Bronchial epithelial cell (primary cell): ENCODE measurements around the gene AOPEP. TPM values are rescaled to one million over a fixed set of nuclear protein-coding genes. Genes with fewer than 3 reads are reported as not detected.

Experiments
- DNase-seq: peaks from one replicate; pipeline ENCODE4 v3.0.0-alpha.2; 2010; ENCODE audit warnings: low read depth
- FAIRE-seq: peaks from 2 replicates; lab custom pipeline; 2011; peaks lifted over from hg19 to GRCh38; lab: Jason Lieb, UNC
- H3K27me3 ChIP-seq: 2 replicates; pipeline ENCODE4 v1.5.1; 2011; ENCODE audit warnings: low read length; ENCODE audit not compliant: control insufficient read depth, insufficient read depth
- H3K36me3 ChIP-seq: 2 replicates; pipeline ENCODE4 v1.5.1; 2011; ENCODE audit warnings: low read length; ENCODE audit not compliant: control insufficient read depth, insufficient read depth
- H3K4me3 ChIP-seq: 2 replicates; pipeline ENCODE4 v1.5.1; 2011; ENCODE audit warnings: mild to moderate bottlenecking, low read depth, low read length, control low read depth
- CTCF ChIP-seq: IDR thresholded peaks from 2 replicates; pipeline ENCODE4 v1.5.1; 2011; ENCODE audit warnings: mild to moderate bottlenecking, moderate library complexity, low read length, control low read depth, inconsistent platforms; ENCODE audit not compliant: insufficient read depth, severe bottlenecking
- total RNA-seq: library from RNA; depleted of rRNA; stranded (reverse); fragments of >200 nt; gene quantifications from 2 replicates; pipeline ENCODE4 v1.2.1, GENCODE V29; 2014

The AOPEP gene
- total RNA-seq, 1 donor from 2014 or later = 91.1 TPM

GRCh38 chr9:94706922-94707321, 19.6 kb upstream of the AOPEP start:
- FAIRE-seq (no peak), DNase-seq (no peak)
- H3K27me3 ChIP-seq = no peaks in the 10 kb centered on the region
- TF ChIP-seq CTCF = no peak
- no peaks in the 10 kb centered on the region for H3K36me3 ChIP-seq
- no peak overlapping the region for H3K4me3 ChIP-seq

GRCh38 chr9:94713436-94714215, 12.9 kb upstream of the AOPEP start:
- FAIRE-seq (no peak), DNase-seq (no peak)
- H3K36me3 ChIP-seq = no peaks in the 10 kb centered on the region
- no peak for TF ChIP-seq CTCF
- H3K27me3 ChIP-seq = no peaks in the 10 kb centered on the region
- H3K4me3 ChIP-seq = no peak overlapping the region

- Histone ChIP-seq H3K4me3 (no peak overlapping the region), H3K27me3 (no peaks in the 10 kb centered on the region), H3K36me3 (no peaks in the 10 kb centered on the region)
- FAIRE-seq (no peak), DNase-seq (no peak)
- no peak for TF ChIP-seq CTCF
Observed at GRCh38 chr9:94714494-94714893, 12.0 kb upstream of the AOPEP start.

- Histone ChIP-seq H3K27me3 (no peaks in the 10 kb centered on the region), H3K4me3 (no peak overlapping the region), H3K36me3 (no peaks in the 10 kb centered on the region)
- no peak for TF ChIP-seq CTCF
- no peak for FAIRE-seq
- peak; percentile 93 for DNase-seq
Observed at GRCh38 chr9:94717761-94718160, 8.7 kb upstream of the AOPEP start.

GRCh38 chr9:94718936-94719335, 7.6 kb upstream of the AOPEP start:
- no peak for TF ChIP-seq CTCF
- no peaks in the 10 kb centered on the region for H3K36me3 ChIP-seq
- no peak overlapping the region for H3K4me3 ChIP-seq
- DNase-seq = peak; percentile 8
- FAIRE-seq = no peak
- H3K27me3 ChIP-seq = no peaks in the 10 kb centered on the region

GRCh38 chr9:94719878-94720277, 6.6 kb upstream of the AOPEP start:
- DNase-seq = peak; percentile 85
- H3K4me3 ChIP-seq = no peak overlapping the region
- H3K36me3 ChIP-seq = no peaks in the 10 kb centered on the region
- no peak for FAIRE-seq
- H3K27me3 ChIP-seq = no peaks in the 10 kb centered on the region
- no peak for TF ChIP-seq CTCF
